Stimulated activated naive CD8-positive, alpha-beta T cell treated with anti-CD3 and anti-CD28 coated beads, Interleukin-15, Interleukin-2, amounts not matched to agents 100 U/mL and 50 U/mL, for 24 hours (primary cell): ENCODE measurements around the gene USP21.

Experiments
- ATAC-seq: fragments of 150-1000 bp; cut with Tn5 transposase; one replicate; pipeline ENCODE4 v1.10.0; 2021
- DNase-seq: peaks from one replicate; pipeline ENCODE4 v3.0.0; 2021

The USP21 gene

GRCh38 chr1:161171191-161171590 is 11.9 kb downstream of the USP21 start:
- DNase-seq (no peak), ATAC-seq (no peak)

DNA sequence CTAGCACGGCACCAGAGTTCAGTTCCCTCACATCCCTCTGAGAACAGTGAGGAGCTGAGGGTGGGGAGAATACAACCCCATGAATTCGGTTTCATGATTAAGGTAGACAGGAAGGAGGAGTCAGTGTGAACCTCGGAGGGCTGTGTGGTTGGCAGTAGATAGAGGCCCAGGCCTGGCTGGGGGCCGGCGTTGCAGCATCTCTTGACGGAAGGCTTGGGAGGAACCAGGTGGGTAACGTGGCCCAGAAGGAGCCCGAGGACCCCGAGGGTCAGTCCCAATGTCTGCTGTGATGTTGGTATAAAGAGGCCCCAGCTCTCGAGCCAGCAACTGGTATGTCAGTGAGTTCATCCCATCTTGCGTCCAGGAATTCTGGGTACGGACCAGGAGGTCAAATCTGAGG is 12.4 kb downstream of the USP21 start:
- ATAC-seq (no peak), DNase-seq (no peak)

DNA sequence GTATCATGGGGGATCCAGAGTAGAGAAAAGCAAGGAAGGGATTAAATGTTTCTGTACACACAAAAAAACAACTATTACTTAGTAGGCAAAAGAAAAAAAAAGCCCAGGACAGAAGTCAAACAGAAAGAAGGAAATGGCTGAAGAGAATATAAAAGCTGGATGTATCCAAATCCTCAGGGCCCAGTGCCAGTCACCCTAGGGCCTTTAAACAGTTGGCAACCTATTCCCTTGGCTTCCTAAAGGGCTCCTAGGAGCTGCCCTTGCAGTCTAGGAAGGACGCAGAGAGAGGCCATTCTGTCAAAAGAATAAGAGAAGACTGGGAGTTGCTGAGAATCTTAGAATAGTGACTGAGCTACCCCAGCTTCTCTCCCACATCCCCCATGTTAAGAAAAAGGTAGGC is 13.0 kb downstream of the USP21 start:
- ATAC-seq: no peak
- DNase-seq: no peak

DNA sequence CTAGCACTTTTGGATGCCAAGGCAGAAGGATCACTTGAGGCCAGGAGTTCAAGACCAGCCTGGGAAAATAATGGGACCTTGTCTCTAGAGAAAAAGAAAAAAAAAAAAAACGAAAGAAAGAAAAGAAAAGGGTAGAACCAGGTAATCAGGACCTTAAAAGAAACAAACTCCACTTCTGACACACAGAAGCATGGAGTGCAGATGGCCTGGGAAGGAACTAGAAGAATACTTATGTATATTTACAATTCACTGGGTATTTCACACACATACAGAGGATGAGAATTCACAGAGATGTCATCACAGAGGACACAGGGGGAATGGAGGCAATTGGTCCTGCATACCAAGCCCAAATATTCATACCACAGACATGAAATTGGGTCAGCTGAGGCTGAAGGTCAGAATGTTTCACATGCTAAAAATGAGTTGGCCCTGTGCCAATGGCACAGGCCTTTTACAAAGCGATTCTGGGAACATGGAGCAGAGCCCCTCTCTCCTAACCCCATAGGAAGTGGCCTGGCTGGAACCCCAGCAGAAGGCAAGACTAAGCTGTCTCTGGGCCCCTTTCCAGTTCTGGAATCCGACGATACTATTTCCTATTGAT is 13.6 kb downstream of the USP21 start:
- DNase-seq (no peak), ATAC-seq (no peak)

- no peak for DNase-seq
- ATAC-seq: no peak
Observed at GRCh38 chr1:161173711-161174110, 14.4 kb downstream of the USP21 start.

DNA sequence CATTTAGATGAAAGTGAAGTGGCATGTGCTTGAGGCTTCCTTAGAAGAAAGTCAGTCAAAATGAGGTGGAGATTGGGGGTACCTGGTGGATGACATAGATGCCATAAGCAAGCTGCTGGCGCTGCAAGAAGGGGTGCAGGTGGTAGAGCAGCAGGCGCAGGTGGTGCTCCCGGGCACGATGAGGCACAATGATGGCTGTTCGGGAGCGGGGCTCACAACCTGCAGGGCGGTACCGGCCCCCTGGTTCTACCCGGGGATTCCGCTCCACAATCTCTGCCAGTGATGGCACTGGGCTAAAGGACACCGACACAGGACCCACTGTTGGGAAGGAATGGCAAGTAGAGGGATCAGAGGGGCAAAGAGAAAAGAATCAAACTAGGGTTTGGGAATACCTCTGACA is 15.6 kb downstream of the USP21 start:
- no peak for ATAC-seq
- DNase-seq: no peak

- no peak for DNase-seq
- ATAC-seq: no peak
Observed at GRCh38 chr1:161175771-161176453, 16.6 kb downstream of the USP21 start.

DNA sequence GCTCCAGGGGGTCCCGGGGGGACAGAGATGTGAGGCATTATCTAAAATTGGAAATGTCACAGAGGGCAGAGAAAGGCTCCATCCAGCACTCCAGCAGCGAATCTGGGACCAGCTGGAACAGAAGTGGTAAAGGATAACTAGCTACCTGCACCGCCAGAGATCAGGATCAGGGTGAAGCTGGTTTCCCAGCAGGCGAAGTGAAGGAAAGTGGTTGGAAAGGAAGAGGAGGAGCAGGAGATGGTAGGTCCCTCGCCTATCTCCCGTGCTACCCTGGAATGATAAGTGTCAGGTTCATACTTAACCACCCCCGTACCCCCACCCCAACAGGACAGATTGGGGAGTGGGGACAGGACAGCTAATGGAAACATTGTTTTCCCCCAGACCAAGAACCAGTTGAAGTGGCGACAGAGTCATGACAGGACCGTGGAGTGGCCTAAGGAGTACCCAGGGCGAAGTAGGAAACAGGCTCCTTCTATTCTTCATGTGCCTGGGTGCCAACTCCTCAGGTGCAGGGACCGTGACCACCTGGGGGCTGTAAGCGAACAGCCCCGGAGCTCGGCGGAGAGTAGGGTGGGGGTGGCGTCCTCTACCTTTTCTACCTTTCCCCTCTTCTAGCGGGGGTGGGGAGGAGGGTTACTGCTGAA is 17.3 kb downstream of the USP21 start:
- no peak for ATAC-seq
- DNase-seq: no peak

DNA sequence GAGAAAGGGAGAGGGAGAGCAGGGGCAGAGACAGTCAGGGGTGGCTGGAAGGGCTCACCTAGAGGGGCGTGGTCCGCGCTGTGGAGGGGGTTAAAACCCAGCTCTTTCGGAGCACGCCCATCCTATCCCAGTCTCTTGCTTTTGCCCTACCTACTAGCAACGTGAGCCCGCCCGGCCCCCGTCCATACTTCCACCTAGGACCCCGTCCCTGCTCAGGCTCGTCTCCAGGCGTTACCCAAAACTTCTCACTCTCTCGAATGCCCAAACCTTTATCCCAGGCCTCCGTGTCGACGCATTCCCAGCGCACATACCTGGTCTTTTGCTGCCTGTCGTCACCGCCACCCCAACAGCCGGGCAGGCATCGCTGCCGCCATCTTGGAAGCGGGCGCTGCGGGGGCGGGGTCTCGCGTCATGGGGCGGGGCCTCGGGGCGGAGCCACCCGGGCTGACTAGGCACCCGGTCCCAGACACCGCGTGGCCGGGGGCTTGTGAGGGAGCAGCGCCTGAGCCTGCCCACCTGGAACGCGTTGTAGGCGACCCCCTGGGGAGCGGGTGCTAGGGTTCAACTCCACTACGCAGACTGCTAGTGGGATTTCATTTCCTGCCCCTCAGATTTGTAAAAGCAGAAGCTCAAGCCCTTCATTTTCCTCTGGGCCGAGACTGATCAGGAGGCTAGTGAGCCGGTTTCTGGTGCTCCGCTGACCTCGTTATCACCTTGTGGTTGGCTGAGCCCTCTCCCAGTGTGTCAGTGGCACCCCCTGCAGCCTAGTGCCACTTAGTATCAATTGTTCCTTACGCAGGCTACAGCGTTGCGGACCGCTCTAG is 18.0 kb downstream of the USP21 start, which contains the start of gene B4GALT3:
B4GALT3 (minus strand) TSS at position 396 of the 824 bp plus-strand sequence. CDS start 1,447 bp downstream, outside the sequence.
- ATAC-seq (peak; percentile 88), DNase-seq (peak; percentile 98)

DNA sequence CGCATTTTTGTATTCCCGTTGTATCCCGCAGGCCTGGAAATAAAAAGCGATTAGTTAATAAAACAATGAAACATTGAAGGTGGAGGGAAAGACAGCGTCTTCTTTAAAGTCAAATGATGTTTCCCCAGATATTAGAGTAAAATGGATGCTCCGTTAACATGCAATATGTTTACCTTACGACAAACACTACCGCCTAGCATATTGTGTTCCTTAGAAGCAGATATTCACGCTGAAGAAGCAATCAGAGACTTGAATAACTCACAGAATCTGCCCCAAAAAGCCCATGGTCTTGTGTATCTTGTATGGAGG is 18.6 kb downstream of the USP21 start:
- no peak for DNase-seq
- ATAC-seq: no peak

GRCh38 chr1:161179698-161180097 is 20.4 kb downstream of the USP21 start:
- ATAC-seq: no peak

GRCh38 chr1:161180639-161181038 is 21.3 kb downstream of the USP21 start:
- ATAC-seq: no peak
- DNase-seq: no peak

More at GRCh38 chr1:161179698-161180097, 20.4 kb downstream of the USP21 start:
- no peak for DNase-seq

- ATAC-seq (peak; percentile 69), DNase-seq (peak; percentile 58)
Observed at GRCh38 chr1:161182214-161182613, 22.9 kb downstream of the USP21 start.

- DNase-seq (peak; percentile 71), ATAC-seq (peak; percentile 61)
Observed at GRCh38 chr1:161185282-161185682, 26.0 kb downstream of the USP21 start.

- no peak for ATAC-seq
- no peak for DNase-seq
Observed at GRCh38 chr1:161185732-161186311, 26.5 kb downstream of the USP21 start.

DNA sequence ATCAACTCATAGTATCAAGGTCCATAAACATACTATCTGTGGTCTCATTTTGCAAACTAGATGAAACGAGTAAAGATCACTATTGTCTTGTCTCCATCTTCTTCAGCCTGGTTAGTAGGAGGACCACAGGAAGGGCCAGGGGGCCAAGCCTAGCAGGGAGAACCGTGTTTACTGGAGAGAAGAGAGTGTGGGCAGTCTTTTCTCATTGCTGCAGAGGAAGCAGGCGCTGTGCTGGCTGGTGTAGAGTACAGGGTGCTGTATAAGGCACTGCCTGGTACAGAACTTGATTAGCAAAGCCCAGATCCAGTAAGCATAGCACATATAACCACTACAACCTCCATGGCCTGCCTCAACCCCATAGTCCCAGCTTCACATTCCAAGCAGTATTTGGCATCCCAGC is 28.0 kb downstream of the USP21 start:
- DNase-seq: no peak
- ATAC-seq: no peak

GRCh38 chr1:161188381-161188780 is 29.1 kb downstream of the USP21 start:
- no peak for ATAC-seq
- DNase-seq: no peak

- DNase-seq (no peak), ATAC-seq (no peak)
Observed at GRCh38 chr1:161189036-161189435, 29.7 kb downstream of the USP21 start.

- DNase-seq (no peak), ATAC-seq (no peak)
Observed at GRCh38 chr1:161190962-161191521, 31.7 kb downstream of the USP21 start.

- DNase-seq: no peak
- ATAC-seq: no peak
Observed at GRCh38 chr1:161191971-161192370, 32.7 kb downstream of the USP21 start.

DNA sequence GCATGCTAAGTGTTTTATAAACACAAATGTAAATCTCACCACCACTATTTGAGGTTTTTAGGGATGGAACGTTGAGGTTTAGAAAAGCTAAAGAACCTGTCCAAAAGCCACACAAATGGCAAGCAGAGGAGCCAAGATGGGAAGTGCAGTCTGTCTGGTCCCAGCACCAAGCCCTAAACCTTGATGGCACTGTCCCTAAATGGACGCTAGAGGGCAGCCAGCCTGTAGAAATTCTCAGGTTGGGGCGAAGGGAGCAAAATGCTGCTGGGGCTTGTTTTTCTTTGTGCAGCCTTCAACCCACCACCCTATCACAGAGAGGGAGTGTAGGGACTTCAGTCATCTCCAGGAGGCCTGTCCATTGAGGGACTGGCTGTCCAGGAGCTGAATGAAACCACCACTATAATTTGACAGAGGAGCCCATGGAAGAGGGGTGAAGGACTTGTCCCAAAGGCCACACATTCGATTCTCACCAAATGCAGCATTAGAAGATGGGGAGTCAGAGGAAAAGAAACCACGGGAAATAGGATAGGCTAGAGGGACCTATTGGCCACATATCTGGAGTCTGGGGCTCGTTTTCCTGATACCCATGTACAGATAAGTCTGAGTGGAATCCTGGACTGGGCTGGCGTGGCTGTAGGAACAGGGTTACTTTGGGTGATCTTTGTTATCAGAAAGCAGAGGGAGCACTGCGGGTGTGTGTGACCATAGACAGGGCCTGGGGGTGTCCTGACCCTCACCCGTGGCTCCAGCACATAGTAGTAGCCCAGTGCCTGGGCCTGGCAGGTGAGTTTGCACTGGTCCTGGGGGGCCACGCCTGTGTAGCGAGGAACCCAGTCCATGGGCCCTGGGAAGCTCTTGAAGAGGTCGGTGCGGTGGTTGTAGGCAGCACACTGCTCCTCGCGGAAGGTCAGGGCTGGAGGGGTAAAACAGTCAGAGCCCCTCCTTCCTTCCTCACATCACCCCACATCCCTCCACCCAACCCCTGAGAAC is 33.5 kb downstream of the USP21 start:
- ATAC-seq (peak; percentile 82), DNase-seq (peak; percentile 67)
